Stimulated activated CD4-positive, alpha-beta T cell treated with anti-CD3 and anti-CD28 coated beads, Interleukin-4, amount 100 ng/mL, for 24 hours (primary cell): Measurements from ENCODE around the gene LARP1.
A peak's percentile ranks its signal among the peaks of the same experiment; 100 is the strongest.
"Not testable (repeated sequence)": the region's sequence is repeated elsewhere in the genome, so short reads cannot be mapped to it uniquely, and the experiment has no call there.

Experiments
- DNase-seq: peaks from one replicate; pipeline ENCODE4 v3.0.0-alpha.2; 2020

Gene LARP1

DNA sequence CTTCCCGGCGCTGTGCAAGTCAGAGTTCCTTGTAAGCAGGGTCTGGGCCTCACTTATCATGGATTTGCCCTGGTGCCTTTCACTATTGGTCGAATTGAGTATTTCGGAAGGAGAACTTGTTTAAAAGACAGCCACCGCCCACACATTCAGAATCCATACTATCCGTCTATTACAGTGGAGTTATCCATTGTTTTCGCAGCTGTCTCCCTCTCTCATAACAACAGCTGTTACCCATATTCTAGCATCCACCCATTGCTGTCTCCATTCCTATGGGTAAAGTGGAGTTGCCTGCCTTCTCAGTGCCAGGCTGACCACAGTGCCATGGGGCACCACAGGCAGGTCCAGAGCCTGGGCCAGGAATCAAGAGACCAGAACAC is 75.0 kb downstream of the LARP1 start:
- DNase-seq, result no peak

- no peak for DNase-seq
These were observed 75.4 kb downstream of the LARP1 start for GRCh38 chr5:154830596-154830995.

GRCh38 chr5:154831451-154831850 is 76.3 kb downstream of the LARP1 start:
- DNase-seq, result no peak

DNA sequence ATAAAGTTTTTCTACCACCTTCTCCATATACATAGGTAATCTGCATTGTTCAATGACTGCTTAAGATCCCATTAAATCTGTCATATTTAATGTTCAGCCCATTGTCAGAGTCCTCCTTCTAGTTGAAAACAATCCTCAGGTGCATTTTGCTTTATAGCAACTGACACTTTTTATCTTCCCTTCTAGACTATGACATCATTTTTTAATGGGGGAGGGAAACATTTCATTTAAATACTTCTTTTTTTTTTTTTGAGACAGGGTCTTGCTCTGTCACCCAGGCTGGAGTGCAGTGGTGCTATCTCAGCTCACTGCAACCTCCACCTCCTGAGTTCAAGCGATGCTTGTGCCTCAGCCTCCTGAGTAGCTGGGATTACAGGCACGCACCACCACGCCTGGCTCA is 77.6 kb downstream of the LARP1 start:
- DNase-seq, result not testable (repeated sequence)

GRCh38 chr5:154834053-154834452 is 78.9 kb downstream of the LARP1 start:
- no peak for DNase-seq

DNA sequence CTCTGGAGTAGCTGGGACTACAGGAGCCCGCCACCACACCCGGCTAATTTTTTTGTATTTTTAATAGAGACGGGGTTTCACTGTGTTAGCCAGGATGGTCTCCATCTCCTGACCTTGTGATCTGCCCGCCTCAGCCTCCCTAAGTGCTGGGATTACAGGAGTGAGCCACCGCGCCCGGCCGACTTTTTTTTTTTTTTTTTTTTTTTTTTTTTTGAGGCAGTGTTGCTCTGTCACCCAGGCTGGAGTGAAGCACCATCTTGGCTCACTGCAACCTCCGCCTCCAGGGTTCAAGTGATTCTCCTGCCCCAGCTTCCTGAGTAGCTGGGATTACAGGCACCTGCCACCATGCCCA is 80.5 kb downstream of the LARP1 start:
- DNase-seq, result not testable (repeated sequence)

GRCh38 chr5:154836225-154836624 is 81.0 kb downstream of the LARP1 start:
- no peak for DNase-seq

DNA sequence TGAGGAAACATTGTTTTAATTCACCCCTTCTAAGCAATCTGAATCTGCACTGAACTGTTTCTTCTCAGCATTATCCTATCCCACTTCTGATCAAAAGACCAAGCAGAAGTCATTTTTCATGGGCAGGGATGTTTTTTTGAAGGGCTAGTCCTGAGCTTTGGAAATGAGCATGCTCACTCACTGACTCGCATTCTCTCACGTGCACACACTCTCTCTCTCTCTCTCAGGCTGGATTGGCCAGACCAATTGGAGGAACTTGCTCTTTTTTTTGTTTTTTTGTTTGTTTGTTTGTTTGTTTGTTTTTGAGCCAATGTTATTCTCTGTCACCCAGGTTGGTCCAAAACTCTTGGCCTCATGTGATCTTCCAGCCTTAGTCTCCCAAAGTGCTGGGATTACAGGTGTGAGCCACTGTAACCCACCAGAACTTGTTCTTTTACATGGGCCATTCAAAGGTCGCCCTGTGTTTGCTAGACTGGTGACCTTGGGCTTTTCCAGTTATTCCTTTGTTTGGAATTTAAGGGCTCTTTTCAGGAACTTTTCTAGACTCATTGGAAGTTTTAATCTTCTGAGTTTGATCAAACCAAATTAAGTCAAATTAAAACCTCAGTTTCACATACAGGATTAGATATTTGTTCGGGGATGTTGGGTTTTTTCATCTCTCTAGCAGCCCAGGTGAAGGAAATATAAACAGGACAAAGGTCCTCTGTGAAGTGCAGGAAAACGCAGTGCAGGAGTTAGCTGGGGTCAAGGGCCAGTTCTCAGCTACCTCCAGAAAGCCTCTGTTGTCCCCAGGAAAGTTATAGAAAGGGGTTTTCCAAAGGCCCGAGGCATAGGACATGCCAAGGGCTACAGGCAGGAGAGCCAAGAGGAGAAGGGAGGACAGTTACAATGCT is 82.1 kb downstream of the LARP1 start:
- DNase-seq, result no peak

DNA sequence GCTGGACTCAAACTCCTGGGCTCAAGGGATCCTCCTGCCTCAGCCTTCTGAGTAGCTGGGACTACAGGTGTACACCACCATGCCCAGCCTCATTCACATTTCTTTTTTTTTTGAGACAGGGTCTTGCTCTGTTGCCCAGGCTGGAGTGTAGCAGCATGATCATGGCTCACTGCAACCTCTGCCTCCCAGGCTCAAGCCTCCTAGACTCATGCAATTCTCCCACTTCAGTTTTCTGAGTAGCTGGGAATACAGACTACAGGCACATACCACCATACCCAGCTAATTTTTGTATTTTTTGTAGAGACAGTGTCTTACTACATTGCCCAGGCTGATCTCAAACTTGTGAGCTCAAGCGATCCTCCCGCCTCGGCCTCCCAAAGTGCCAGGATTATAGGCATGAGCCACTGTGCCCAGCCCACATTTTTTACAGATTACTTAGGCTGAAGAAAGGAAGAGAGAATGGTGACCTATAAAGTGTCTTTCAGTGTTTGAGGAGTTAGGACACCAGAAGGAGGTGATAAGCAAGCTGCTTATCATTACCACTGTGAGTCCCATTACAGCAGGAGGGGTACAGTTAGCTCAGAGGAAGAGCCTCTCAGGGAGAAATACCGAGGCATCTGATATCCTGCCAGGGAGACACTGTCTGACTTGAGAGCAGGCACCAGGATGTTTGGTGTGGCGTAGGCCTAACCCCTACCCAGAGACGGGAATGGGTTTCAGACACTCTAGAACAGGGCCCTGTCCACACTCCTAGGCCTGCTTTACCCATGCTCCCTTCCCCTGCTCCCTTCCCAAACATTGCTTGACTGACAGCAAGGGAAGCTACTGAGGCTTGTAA is 85.5 kb downstream of the LARP1 start:
- DNase-seq, result no peak

- no peak for DNase-seq
These were observed 86.1 kb downstream of the LARP1 start for GRCh38 chr5:154841273-154841661.

DNA sequence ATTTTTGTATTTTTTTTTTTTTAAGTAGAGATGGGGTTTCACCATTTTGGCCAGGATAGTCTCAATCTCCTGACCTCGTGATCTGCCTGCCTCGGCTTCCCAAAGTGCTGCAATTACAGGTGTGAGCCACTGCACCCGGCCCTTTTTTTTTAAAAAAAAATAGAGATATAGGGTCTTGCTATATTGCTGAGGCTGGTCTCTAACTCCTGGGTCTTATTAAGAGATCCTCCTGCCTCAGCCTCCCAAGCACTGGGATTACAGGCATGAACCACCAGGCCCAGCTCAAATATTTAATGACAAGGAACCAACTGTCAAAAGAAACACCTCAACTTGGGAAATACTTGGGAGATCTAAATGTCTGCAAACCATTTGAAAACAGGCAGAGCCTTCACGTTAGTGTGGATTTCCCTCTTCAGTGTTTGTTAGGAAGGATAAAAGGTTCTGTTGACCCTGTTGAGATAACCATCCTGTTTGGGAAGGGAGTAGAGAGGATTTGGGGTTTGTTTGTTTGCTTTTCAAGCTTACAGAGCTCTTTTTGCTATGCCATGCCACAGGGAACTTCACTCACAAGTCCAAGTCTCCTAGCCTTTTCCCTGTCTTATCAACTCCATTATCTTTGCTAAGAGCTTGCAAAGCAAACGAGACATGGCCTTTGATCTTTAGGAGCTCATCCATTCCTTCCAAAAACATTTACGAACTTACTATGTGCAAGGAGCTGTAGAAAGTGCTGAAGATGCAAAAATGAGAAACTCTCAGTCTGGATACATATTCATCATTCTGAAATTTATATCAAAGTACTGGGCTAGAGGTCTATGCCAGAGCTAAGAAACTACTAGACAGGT is 87.7 kb downstream of the LARP1 start:
- no peak for DNase-seq

GRCh38 chr5:154844809-154845208 is 89.6 kb downstream of the LARP1 start:
- DNase-seq, result no peak

DNA sequence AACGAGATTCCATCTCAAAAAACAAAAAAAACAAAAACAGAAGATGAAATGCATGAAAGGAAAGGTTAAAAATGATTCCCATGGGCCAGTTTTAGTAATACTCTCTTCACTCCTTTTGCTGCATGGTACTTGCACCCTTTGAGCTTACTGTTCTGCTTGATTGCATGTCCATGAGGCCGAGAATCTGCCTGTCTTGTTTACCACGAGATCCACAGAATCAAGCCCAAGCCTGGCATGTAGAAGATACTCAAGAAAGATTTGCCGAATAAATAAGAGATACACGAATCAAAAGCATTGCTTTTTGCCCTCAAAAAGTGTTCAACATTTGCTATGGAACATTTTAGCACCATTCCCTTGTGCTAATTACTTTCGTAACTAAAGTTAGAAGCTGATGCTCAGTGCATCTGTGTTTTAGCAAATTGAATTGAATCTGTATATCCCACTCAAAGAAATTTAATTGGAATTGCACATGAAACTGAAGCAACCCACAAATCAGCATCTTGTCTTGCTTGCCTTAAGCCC is 94.1 kb downstream of the LARP1 start:
- no peak for DNase-seq

DNA sequence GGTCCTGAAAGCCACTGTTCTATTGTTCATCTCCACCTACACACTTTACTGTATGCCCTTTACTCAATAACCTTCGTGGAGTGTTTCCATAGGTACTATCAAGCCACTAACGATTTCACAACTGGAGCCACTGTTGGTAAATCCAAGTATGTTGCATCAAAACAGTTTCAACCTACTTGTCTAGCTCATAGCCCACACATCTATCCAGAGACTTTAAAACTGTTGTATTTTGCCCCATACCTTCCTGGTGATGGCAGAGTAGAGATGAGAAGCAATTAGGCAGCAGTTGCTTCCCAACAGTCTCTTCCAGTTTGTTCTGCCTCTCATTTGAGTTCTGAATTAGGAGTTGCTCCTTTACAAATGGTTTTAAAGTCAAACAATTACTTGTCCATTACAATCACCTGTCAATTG is 94.6 kb downstream of the LARP1 start:
- DNase-seq, result no peak

- DNase-seq, result no peak
These were observed 95.3 kb downstream of the LARP1 start, which contains the start of gene FAXDC2 for GRCh38 chr5:154850255-154851062. Gene FAXDC2, minus strand, starts transcription at chr5:154850603. Its CDS starts 12,425 bp downstream, at chr5:154838178.

DNA sequence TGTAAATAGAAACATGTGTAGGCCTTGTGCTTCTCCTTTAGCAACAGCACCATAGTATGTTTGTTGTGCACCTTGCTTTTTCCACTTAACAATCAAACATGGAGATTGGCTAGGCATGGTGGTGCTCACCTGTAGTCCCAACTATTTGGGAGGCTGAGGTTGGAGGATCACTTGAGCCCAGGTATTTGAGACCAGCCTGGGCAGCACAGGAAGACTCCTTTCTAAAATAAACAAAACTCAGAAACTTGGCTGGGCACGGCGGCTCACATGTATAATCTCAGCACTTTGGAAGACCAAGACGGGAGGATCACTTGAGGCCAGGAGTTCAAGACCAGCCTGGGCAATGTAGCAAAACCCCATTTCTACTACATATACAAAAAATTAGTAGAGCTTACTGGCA is 96.2 kb downstream of the LARP1 start:
- DNase-seq, result no peak

- DNase-seq, result peak; percentile 85
These were observed 102.5 kb downstream of the LARP1 start for GRCh38 chr5:154857530-154858296.

DNA sequence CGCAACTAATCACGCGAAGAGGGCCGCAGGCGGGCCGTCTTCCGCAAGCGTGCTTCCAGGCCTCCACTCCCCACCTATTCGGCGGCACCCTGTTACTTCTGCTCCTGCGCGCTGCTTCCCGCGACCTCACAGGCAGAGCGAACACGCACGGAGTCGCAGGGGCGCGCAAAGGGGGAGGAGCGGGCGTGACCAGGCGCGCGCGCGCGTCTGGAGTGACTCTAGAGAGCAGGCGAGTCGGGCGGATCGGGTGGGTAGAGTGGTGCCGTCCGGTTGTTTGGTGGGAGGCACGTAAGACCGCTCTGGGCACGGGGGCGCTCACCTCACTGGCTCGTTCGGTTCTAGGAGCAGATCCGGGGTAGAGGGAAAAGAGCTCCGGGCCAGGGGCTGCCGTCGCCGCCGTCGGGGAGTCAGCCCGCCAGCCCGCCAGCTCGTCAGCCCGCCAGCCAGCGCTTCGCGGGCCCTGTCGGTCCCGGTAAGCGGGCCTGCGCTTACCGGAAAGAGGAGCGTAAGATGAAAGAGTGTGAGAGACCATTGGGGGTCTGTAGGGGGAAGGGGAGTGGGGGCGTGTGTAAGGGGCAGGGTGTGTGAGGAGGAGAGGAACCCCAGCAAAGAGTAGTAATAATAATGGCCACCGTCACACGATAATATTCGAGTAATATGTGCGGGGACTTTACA is 103.3 kb downstream of the LARP1 start, which contains the start of gene CNOT8:
Gene CNOT8 (plus strand): TSS at position 331 of the 675 bp plus-strand sequence. CDS start 4,652 bp downstream, outside the sequence.
- DNase-seq, result peak; percentile 98

- peak; percentile 12 for DNase-seq
These were observed 104.0 kb downstream of the LARP1 start for GRCh38 chr5:154858972-154859871.
